GM19023 (cell line): ENCODE data around the gene LIG4.
A peak's percentile ranks its signal among the peaks of the same experiment; 100 is the strongest.
"Not testable (repeated sequence)": the region's sequence is repeated elsewhere in the genome, so short reads cannot be mapped to it uniquely, and the experiment has no call there.

Experiments used
- ATAC-seq: cut with Tn5 transposase; IDR thresholded peaks from one replicate; pipeline ENCODE4 v1.9.1; 2021; ENCODE audit warnings: mild to moderate bottlenecking, moderate library complexity; ENCODE audit not compliant: unreplicated experiment

LIG4 gene

DNA sequence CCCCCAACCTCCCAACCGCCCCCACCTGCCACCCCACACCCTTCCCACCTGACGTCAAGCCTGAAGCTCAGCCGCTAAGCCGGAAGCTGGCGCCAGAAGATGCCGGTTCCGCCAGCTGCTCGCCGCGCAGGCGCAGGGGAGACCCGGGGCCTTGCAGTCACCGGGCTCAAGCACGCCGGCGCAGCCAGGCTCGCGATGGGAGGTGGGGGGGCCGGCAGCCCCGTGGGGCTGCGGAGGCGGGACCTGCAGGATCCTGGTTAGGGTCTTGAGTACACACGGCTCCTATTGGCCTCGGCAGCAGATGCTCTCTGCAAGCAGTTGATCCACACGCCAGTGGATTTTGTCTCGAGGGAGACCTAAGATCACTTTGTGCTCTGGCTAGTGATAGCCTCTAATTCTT lies at the start of gene LIG4:
Gene LIG4, minus strand, starts transcription at position 101 of the 400 bp plus-strand sequence. CDS start 4,268 bp downstream, outside the sequence.
- ATAC-seq: peak; percentile 69

DNA sequence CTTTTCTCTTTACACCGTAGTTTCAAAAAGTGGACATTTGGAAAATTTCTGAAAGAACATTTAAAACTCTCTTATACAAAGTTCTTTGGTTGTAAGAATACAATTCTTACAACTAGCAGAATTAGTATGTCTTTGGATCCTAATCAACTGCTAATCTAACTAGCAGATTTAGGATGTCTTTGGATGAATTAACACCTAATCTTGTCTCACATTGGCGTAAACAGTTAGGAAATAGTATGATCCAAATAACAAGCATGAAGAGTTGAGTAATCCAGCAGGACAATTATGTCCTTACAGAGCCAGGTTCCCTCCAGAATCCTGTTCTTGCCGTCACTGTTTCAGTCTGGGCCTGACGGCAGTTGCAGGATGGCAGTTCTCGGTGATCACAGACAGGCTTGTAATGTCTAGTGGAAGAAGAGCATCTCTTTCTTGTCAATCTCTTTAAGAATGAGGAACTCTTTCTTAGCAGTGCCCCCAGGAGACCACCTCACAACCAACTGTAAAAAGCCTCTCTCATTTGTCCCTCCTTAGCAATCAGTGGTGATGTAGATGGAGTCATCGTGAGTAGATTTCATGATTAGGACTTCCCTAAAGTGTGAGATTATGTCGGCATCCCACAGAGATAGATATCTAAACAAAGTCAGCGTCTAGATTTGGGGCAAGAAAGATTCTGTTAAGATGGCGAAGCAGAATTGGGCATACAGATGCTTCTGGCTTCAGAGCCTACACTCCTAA lies 48.5 kb upstream of the LIG4 start:
- ATAC-seq: no peak

DNA sequence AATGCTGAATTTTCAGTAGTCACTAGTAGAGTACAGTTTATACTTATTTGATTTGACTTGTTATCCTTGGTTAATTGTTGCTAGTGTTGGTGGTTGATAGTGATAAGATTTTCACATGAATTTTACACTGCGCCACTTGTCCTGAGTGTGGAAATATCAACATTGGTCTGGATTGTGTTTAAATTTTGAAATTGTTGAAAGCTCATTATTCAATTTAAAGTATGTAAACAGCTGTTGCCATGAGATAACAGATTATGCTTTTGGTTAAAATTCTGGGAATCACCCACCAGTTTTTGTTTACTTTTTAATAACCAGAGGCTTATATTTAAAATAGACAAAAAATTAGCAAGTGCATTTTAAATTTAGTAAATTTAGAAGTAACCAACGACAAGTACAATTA lies 41.9 kb upstream of the LIG4 start:
- ATAC-seq: no peak

DNA sequence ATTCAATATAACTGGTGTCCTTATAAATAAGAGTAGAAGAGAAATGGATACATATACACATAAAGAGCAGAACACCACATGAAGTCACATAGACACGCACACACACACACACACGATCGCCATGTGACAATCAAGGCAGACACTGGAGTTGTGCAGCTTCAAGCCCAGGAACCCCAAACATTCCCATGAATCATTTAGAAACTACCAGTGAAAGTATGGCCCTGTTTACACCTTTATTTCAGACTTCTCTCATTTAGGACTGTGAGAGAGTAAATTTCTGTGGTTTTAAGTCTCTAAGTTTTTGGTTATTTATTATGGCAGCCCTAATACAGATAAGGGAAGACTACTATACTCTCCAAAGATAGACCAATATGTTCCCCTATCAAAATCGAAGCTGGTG lies 33.8 kb upstream of the LIG4 start:
- ATAC-seq: peak; percentile 66

DNA sequence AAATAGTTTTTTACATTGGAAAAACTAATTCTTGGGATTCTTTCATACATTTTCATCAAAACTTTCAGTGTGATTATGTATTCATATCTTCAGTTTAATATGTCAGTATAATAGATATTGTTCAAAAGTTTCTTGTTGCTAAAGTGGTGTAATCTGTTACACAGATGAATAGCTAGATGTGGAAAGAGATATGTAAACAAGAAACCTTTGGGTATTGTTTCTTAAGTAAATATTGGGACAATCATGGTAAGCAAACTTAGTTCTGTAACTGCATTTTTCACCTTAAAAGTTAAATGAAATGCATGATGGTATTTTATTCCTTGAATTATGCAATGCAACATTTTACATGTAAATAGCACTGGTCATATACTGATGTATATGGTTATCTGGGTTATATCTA lies 15.0 kb upstream of the LIG4 start:
- no peak for ATAC-seq

DNA sequence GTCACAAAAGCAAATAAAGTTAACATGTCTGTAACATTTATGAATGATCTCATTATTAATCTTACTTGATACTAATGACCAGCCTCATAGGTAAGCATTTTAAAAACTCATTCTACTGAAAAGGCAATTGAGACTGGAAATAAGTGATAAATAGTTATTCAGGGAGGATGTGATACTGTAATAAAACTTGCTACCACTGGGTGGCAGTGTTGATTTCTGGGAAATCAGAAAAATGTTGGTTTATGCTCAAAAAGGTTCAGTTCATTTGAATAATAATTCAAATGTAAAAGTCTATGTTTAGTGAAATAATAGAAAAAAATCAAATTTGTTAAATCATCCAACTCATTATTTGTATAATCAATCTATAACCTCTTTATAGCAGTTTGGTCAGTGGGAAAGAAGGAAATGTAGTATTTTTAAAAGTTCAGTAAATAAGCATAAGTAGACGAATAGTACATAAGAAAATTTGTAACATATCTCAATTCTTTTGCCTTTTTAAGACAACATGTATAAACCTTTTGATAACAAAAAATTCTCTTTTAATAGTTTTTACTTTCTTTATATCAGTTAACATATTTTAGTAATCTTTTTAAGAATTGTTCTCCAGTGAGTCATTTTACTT lies 12.4 kb upstream of the LIG4 start:
- ATAC-seq: no peak

DNA sequence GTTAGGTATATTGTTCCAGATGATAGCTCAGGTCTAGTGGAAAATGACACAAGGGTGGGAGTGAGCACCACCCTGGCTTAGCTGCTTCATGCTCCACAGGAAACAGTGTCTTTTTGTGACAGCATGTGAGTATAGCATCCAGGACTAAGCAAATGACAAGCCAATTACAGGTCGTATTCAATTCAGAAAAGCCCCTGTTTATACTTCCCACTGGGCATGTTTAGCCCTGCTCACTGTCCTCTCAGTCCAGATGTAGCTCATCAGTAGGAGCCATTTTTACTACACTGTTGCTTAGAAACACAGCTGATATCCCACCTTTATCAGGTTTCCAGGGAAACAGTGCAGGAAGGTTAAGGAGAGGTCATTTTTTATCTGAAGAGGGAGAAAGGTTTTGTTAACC lies 10.8 kb upstream of the LIG4 start:
- peak; percentile 35 for ATAC-seq

DNA sequence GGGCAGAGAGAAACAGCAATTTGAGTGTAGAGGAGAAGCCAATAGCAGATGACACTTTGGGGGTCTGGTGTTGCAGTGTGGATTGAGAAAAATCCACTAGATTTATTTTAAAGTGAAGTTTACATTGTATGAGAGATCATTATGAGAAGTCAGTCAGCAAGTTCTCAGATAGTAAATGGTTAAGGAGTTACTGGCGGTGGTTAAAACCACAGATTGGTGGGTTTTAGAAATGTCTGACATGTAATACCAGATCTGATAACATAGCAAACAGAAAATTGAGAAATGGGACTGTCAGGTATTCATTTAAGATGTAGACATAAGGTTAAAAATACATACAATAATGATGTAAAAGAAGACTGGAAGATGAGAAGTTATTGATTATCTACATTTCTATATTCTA lies 10.1 kb upstream of the LIG4 start:
- peak; percentile 55 for ATAC-seq

DNA sequence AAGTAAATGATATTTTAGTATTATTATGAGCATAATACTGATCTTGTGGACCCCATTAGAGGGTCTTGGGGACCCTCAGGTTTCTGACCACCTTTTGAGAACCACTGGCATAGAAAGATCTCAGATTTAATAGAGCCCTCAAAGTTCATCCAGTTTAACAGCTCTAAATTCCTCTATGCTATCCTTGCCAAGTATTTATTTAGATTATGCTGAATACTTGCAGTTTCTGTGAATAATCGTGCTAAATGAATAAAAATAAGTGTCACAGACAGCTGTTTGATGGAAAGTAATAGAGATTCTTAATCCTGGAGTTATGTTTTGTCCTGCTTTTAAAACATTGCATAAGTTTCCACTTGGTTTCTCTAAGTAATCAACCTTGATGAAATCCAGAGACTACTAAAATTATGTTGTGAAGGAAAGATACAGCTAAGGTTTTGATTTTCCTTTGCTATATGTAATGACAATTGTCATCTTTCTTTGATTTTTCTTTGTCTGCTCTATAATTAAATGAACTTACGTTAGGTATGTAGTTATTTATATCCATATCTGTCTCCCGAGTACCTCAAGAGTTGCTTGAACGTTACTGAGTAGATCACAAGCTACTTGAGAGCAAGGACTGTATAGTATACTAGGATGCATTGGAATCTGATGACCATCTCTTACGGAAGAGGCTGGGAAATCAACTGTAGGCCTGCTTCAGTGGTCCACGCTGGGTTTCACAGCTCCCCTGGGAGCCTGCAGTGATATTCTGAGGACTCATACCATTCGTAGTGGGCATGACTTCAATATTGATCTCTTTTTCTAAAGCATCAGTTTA lies 8.6 kb upstream of the LIG4 start:
- no peak for ATAC-seq

DNA sequence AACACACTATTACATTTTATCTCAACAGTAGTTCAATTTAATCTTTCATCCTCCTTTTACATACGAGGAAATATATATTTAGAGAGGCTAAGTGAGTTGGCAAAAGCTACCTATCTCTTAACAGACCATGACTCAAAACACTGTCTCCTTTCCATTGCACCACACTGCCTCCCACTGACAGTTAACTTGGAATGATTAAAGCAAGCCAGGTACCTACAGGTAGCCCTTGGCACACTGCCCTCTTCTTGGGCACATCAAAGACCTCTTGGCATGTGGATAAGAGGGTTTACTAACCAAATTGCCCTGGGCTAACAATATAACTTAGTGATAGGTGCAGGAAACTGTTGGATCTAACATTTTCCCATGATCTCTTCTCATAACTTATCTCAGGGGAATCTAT lies 4.7 kb upstream of the LIG4 start:
- no peak for ATAC-seq

DNA sequence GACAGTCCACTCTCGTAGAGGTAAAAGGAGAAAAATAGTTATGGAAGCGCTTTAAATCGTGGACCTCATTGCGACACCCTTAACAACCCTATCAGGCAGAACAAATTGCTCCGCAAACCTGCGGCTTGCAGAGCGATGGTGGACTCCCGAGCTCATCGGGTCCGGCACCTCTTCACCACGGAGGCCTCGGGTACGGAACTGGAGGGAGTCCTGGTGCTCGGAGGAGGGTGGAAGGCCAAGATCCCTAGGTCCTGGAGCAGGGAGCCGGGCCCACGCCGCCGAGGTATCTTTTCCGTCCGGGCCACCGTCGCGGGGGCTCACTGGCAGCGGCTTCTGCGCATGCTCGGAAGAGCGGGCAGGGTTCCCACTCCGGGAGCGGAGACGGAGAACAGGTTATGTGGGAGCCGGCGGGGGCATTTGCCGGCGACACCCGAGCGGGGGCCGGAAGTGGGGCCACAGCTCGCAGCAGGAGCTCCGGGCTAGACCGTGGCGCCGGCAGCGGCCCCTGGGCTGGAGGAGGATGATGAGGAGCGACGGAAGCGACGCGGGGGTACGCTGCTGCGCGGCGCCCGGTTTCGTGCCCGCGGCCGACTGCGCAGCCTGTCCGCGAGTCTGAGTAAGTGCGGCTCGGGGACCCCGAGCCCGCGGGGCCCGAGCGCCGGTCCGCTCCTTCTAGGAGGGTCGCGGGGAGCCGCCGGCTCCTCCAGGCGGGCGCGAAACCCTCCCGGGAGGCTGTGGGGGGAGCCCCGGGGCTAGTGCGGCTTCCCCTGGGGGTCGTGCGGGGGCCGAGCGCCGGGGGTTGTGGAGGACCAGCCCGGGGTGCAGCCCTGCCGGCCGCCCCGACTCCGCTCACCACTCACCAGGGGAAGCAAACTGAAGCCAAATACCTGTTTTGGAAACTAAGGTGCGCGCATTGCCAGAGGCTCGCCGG lies 3.0 kb upstream of the LIG4 start, which contains the start of gene ABHD13:
Gene ABHD13, plus strand, starts transcription at position 349 of the 931 bp plus-strand sequence. CDS start 10,827 bp downstream, outside the sequence.
- peak; percentile 81 for ATAC-seq

DNA sequence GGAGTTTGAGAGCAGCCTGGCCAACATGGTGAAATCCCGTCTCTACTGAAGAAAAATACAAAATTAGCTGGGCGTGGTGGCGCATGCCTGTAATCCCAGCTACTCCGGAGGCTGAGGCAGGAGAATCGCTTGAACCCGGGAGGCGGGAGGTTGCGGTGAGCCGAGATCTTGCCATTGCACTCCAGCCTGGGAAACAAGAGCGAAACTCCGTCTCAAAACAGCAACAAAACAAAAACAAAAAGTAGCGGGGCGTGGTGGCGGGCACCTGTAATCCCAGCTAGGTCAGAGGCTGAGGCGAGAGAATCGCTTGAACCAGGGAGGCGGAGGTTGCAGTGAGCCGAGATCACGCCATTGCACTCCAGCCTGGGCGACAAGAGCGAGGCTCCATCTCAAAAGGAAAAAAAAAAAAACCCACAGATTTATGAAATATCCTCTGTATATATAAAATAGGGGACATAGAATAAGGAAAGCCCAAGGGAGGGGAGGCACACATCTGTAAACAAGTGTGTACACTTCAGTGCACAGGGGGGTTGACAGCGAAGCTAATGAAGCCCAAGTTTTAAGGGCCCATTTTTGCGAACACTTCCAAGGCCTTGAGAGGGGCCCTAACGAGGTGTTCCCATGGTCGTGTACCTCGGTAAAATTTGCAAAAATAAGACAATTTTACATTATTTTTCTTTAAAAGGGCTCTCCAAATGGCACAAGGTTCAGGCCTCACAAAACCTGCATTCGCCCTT lies 2.1 kb upstream of the LIG4 start:
- not testable (repeated sequence) for ATAC-seq

DNA sequence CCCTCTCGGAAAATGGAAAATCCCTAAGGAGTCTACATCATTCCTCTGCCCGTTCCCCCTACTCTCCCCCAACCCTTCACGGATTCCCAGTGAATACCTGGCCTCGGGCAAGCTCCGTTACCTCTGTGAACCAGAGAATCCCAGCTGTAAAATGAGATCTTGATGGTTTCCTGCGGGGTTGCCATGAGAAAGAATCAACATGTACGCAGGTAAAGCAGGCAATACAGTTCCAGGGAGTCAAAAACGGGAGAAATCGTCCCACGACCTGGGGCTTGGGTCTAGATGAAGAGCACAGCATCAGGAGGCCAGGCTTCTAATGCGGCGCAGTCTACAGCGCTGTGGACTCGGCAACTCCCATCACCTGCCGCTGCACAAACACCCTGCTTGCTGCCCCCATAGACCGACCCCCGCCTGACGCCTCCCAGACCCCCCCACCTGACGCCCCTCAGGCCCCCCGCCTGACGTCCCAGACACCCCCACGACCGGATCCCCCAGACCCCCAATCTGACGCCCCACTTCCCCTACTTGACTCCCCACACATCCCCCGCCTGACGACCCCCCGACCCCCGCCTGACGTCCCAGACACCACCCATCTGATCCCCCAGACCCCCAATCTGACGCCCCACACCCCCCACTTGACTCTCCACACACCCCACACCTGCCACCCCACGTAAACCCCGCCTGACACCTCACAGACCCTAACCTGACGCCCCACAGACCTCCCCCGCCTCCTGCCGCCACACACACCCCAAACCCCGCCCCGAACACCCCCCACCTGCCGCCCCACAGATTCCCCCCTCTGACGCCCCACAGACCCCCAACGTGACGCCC lies 680 bp downstream of the LIG4 start:
- no peak for ATAC-seq

DNA sequence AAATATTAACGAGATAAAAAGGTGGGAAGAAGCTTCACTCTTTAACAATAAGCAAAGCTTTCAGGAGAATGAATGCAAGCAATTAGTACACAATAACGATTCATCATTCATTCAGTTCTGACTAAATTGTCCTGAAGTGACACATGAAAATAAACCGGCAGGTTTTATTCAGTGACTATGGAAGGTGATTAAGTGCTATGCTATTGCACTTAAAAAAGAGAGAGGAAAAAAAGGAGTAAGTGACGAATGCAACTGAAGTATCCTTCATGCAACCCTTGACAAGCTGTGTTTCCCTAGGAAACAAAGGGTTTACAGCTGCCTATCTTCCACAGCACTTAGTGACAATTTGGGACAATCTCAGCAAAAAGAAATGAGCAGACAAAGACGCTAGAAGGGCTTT lies 1.4 kb downstream of the LIG4 start:
- no peak for ATAC-seq

DNA sequence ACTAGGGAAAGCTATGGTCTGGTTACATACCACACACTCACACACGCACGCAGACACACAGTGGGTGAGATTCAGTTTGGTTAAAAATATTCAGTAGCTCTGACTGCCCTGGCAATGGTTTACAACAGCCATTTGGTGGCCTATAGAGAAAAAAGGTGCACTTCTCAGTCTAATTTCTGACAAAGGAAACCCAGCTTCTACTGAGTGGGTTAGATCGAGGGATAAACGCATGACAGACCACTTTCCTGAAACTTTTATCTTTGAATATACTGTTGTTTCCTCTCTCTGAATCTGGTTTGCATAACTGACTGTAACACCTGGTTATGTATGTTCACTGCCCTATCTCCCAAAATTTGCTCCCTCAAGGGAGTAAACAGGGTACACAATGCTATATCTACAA lies 2.5 kb downstream of the LIG4 start:
- peak; percentile 29 for ATAC-seq

DNA sequence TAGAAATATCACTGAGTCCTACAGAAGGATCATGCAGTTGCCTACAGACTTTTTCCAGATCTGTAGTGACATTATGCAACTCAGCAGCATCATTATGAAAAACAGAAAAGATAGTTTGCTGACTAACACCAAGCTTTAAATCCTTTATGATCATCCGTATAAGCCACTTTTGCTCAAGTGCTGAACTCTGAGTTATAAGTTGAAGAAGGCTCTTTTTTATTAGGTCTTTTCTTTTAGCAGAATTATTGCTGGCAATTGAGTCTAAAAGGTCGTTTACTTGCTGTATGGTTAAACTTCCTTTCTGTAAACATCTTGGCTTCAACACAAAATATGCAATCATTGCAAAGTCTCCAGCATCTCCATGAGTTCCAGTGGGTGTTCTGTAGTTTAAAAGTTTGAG lies 4.8 kb downstream of the LIG4 start:
- ATAC-seq: no peak

DNA sequence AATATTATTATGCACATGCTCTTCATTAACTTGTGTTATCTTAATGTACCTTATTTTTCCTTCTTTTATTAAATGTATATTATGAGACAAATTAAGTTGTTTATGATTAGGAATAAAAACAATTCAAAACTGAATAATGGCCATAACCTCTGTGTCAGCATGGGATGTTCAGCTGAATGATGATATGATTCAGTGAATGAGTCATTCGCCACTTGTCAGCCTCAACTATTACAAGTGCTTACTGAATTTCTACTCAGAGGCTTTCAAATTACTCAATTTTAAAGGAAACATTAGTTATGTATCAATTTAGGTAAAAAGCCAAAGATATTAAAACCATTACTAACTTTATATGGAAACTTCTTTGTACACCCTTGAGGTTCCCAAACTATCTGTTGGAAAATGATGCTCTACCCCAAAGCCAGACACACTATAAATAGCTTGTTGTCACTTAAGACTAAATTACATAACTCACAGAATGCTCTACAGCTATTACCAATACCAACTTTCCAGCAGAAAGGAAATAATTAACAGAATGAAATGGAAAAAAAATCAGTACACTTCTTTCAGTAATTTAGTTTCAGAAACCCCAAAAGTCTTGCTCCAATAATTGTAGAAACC lies 14.4 kb downstream of the LIG4 start:
- no peak for ATAC-seq

DNA sequence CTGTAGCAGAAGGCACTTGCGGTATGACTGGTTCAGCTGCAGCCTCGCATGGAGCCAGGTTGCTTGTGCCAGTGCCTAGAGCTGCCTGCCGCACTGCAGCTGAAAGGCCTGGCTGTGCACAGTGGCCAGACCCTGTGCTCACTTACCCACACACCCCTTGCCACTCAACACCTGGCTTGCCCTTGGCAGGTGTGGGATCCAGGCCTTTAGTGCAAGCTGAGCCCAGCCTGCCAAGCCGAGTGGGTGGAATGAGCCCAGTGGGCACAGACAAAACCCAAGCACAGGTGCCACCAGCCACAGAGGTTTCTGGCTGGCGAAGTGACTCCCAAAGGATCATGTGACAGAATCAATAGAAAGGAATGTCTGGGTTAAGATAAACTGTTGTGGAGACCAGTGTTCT lies 19.5 kb downstream of the LIG4 start:
- ATAC-seq: no peak

DNA sequence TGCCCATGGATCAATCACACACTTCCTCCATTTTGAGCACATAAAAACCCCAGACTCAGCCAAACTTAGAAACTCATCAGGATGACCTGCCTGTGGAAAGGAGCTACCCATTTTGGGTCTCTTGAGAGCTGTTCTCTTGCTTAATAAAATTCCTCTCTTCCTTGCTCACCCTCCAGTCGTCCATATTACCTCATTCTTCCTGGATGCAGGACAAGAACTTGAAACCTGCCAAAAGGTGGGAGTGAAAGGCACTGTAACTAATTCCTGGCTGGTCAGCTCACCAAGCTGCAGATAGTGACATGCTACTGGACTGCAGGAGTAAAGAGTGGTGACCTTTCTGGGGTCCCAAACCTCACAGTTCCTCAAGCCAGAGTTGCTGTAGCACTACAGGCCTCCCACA lies 20.2 kb downstream of the LIG4 start:
- ATAC-seq: no peak
